Measurements from ENCODE around the gene SLC27A3. TPM values are rescaled to one million over a fixed set of nuclear protein-coding genes. Genes with fewer than 3 reads are reported as not detected.
"Not testable (repeated sequence)": the region's sequence is repeated elsewhere in the genome, so short reads cannot be mapped to it uniquely, and the experiment has no call there.

SLC27A3 gene
- polyA plus RNA-seq, 1 experiment, result 25.4 TPM

DNA sequence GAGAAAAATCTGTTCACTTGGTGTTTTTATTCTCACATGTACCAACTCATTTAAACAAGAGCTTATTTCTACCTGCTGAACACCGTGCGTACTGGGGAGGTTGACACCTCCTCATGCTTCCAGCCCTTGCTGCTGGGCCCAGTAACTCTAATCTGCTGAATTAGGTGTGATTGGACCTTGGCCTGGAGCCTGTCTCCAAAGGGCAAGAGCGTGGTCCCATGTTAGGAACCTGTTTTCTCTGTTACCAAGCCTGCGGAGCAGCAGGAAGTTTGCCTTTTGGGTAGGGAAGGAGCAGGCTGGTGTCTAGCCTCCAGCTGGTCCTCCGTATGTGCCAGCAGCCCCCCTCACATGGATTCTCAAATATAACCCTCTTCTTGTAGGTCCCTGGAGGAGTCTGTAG lies 10.9 kb upstream of the SLC27A3 start:
- Histone ChIP-seq H3K4me3 (ENCODE audit: low read depth, low read length) (no peak overlapping the region), H3K27me3 (ENCODE audit: control insufficient read depth, insufficient read depth, low read length) (no peaks in the 10 kb centered on the region), H3K36me3 (ENCODE audit: control insufficient read depth, insufficient read depth, low read length) (peaks cover 36% of the 10 kb centered on the region)
- ChIA-PET POLR2A (no interaction called here), CTCF (interaction anchor here (0.6 to 1.6 kb wide), 2 partner anchors 15 to 253 kb away, joined by 3 to 4 read pairs; no protein-coding TSS in a partner anchor)
- TF ChIP-seq, protein P1, sequence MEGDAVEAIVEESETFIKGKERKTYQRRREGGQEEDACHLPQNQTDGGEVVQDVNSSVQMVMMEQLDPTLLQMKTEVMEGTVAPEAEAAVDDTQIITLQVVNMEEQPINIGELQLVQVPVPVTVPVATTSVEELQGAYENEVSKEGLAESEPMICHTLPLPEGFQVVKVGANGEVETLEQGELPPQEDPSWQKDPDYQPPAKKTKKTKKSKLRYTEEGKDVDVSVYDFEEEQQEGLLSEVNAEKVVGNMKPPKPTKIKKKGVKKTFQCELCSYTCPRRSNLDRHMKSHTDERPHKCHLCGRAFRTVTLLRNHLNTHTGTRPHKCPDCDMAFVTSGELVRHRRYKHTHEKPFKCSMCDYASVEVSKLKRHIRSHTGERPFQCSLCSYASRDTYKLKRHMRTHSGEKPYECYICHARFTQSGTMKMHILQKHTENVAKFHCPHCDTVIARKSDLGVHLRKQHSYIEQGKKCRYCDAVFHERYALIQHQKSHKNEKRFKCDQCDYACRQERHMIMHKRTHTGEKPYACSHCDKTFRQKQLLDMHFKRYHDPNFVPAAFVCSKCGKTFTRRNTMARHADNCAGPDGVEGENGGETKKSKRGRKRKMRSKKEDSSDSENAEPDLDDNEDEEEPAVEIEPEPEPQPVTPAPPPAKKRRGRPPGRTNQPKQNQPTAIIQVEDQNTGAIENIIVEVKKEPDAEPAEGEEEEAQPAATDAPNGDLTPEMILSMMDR (IDR thresholded peaks at IDR 0.05; ENCODE audit: insufficient read depth, low read depth, low read length), result no peak
- DNase-seq (ENCODE audit: low read depth), result no peak

DNA sequence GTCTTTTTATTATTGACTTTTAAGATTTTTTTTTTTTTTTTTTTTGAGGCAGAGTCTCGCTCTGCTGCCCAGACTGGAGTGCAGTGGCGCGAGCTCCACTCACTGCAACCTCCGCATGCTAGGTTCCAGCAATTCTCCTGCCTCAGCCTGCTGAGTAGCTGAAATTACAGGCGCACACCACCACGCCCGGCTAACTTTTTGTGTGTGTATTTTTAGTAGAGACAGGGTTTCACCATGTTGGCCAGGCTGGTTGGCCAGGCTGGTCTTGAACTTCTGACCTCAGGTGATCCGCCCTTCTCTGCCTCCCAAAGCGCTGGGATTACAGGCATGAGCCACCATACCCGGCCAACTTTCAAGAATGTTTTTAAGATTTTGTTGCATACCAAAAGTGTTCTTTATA lies 8.5 kb upstream of the SLC27A3 start:
- H3K27me3 ChIP-seq (ENCODE audit: control insufficient read depth, insufficient read depth, low read length); POLR2A ChIA-PET; DNase-seq (ENCODE audit: low read depth); H3K4me3 ChIP-seq (ENCODE audit: low read depth, low read length): not testable (repeated sequence)
- peaks cover 36% of the 10 kb centered on the region for H3K36me3 ChIP-seq (ENCODE audit: control insufficient read depth, insufficient read depth, low read length)
- CTCF ChIA-PET, result interaction anchor here (0.7 to 1.3 kb wide), 3 partner anchors 9 to 179 kb away, joined by 3 to 4 read pairs (median 3); no protein-coding TSS in a partner anchor

DNA sequence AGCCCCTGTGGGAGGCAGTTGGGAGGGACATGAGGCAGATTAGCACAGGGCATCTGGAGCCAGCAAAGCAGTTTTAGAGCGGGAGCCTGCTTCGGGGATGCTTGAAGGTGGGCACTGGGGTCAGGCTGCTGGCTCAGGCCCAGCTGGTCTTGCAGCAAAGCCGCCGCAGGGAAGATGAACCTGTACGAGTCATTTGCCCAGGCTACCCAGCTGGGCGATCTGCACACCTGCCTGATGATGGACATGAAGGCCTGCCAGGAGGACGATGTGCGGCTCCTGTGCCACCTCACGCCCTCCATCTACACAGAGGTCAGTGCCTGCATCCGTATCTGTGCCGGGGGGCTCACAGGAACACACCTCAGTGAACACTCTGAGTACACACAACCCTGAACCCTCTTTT lies 7.7 kb upstream of the SLC27A3 start:
- ChIA-PET CTCF (interaction anchor here (1.2 to 1.3 kb wide), 2 partner anchors 9 to 16 kb away, joined by 3 to 4 read pairs; no protein-coding TSS in a partner anchor), POLR2A (no interaction called here)
- H3K36me3 ChIP-seq (ENCODE audit: control insufficient read depth, insufficient read depth, low read length), result peaks cover 38% of the 10 kb centered on the region

DNA sequence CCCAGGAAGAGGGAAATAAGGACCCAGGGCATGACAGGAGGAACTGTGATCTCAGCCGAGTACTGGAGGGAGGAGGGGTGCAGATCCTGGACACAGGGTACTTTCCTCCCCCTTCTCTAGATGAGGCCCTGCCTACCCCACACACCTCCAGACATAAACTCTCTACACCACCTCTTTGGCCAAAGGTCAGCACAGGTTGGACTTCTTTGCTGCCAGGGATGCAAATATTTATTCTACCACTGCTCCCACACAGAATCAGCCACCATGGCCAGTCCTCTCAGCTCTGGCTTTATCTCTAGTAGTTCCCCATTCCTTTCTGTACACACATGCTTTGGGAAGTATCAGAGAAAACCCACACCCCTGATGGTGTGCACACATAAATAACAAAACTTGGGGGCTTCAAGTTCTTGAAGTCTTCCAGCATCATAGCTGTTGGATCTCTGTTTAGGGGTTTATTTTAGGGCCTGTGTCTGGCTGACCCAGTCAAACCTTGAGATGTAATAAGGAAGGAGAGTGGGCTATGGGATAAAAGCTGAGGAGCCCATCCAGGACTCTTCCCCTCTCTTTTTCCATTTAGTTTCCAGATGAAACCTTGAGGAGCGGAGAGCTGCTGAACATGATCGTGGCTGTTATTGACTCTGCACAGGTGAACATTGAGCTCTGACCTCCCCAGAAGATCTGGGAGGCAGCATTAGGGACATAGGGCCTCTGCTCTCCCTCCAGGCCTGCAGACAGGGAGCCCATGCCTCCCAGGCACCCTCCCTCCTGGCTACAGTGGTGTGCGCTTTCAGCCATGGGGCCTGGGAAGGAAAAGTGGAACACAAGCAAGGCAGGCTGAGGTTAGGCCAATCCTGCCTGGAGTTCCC lies 6.7 kb upstream of the SLC27A3 start:
- no peaks in the 10 kb centered on the region for H3K27me3 ChIP-seq (ENCODE audit: control insufficient read depth, insufficient read depth, low read length)
- H3K36me3 ChIP-seq (ENCODE audit: control insufficient read depth, insufficient read depth, low read length), result peaks cover 36% of the 10 kb centered on the region
- H3K4me3 ChIP-seq (ENCODE audit: low read depth, low read length), result no peak overlapping the region
- DNase-seq (ENCODE audit: low read depth), result no peak
- ChIA-PET CTCF (interaction anchor here (1.0 to 1.6 kb wide), 3 partner anchors 11 to 59 kb away, joined by 3 to 4 read pairs (median 4); no protein-coding TSS in a partner anchor), POLR2A (no interaction called here)
- TF ChIP-seq, protein P1 (IDR thresholded peaks at IDR 0.05; ENCODE audit: insufficient read depth, low read depth, low read length), result no peak

More for the DNA sequence above, 7.7 kb upstream of the SLC27A3 start:
- Histone ChIP-seq H3K27me3 (ENCODE audit: control insufficient read depth, insufficient read depth, low read length) (no peaks in the 10 kb centered on the region), H3K4me3 (ENCODE audit: low read depth, low read length) (no peak overlapping the region)
- DNase-seq (ENCODE audit: low read depth), result no peak
- TF ChIP-seq, protein P1 (IDR thresholded peaks at IDR 0.05; ENCODE audit: insufficient read depth, low read depth, low read length), result no peak

- Histone ChIP-seq H3K36me3 (ENCODE audit: control insufficient read depth, insufficient read depth, low read length) (peaks cover 34% of the 10 kb centered on the region), H3K4me3 (ENCODE audit: low read depth, low read length) (no peak overlapping the region)
Measured at GRCh38 chr1:153769221-153769620, 6.0 kb upstream of the SLC27A3 start.

More at GRCh38 chr1:153769221-153769620, 6.0 kb upstream of the SLC27A3 start:
- CTCF ChIA-PET, result interaction anchor here (1.0 to 1.6 kb wide), 3 partner anchors 11 to 58 kb away, joined by 3 to 4 read pairs (median 4); no protein-coding TSS in a partner anchor
- no peaks in the 10 kb centered on the region for H3K27me3 ChIP-seq (ENCODE audit: control insufficient read depth, insufficient read depth, low read length)
- no peak for DNase-seq (ENCODE audit: low read depth)
- TF ChIP-seq, protein P1 (IDR thresholded peaks at IDR 0.05; ENCODE audit: insufficient read depth, low read depth, low read length), result no peak
- POLR2A ChIA-PET, result no interaction called here
